HG03460 (cell line): ENCODE data around the gene FAR2.
"Not testable (repeated sequence)": the region's sequence is repeated elsewhere in the genome, so short reads cannot be mapped to it uniquely, and the experiment has no call there.

Experiments used
- ATAC-seq: cut with Tn5 transposase; IDR thresholded peaks from one replicate; pipeline ENCODE4 v1.9.1; 2021; ENCODE audit not compliant: unreplicated experiment

Gene FAR2

DNA sequence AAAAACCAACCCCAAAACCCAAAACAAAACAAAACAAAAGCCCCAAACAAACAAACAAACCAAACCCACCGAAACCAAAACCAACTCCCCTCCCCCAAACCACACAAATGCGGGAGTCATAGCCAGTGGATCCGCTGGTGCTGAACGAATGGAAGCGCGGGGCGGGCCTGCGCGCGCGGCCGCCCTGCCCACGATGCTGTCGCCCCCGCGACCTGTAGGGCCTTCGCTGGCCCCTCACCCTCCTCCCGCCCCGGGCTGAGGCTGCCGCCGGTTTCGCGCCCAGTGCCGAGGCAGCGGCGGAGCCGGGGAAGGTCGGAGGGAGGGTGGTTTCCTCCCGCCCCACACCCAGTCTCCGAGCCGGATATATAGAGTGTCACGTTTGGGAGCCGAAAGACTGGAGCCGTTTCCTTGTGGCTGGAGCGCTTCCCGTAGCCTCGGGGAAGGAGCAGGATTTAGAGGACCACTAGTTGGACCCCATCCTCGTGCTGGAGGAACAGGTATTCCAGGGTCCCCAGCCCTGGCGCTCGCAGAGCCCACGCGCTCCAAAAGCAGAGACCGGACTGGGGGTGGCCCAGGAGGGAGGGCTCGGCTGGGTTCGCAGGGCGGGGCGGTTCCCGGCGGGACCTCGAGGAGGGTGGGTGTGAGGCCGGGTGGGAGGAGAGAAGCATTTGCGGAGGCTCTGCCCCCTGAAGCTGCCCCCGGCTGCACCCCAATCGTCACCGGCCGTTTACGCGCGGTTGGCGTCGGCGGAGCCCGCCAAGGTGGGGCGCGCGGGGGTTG lies at the start of gene FAR2:
FAR2 (plus strand) TSS at position 368 of the 780 bp plus-strand sequence. CDS start 121,172 bp downstream, outside the sequence.
- ATAC-seq: peak; percentile 51

GRCh38 chr12:29102741-29103140 lies 46.3 kb upstream of the FAR2 start:
- no peak for ATAC-seq

- peak; percentile 99 for ATAC-seq
Measured at GRCh38 chr12:29103539-29103974, 45.5 kb upstream of the FAR2 start.

DNA sequence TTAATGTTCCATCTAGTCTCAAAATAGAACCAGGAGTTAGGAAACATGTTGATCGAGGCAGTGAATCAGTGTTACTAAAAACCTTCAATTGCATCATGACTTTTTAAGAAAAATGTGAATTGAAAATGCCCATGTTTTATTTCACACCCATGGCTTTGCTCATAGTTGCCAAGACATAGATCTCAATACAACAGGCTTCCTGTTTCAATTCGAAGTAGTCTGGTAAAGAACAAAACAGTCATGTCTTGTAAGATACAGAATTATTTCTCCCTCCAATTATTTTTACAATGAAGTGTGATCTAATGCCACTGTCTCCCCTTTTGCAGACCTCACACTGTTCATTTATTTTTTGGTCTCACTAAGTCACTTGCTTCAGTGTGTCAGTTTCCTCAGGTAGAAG lies 44.6 kb upstream of the FAR2 start:
- ATAC-seq: no peak

DNA sequence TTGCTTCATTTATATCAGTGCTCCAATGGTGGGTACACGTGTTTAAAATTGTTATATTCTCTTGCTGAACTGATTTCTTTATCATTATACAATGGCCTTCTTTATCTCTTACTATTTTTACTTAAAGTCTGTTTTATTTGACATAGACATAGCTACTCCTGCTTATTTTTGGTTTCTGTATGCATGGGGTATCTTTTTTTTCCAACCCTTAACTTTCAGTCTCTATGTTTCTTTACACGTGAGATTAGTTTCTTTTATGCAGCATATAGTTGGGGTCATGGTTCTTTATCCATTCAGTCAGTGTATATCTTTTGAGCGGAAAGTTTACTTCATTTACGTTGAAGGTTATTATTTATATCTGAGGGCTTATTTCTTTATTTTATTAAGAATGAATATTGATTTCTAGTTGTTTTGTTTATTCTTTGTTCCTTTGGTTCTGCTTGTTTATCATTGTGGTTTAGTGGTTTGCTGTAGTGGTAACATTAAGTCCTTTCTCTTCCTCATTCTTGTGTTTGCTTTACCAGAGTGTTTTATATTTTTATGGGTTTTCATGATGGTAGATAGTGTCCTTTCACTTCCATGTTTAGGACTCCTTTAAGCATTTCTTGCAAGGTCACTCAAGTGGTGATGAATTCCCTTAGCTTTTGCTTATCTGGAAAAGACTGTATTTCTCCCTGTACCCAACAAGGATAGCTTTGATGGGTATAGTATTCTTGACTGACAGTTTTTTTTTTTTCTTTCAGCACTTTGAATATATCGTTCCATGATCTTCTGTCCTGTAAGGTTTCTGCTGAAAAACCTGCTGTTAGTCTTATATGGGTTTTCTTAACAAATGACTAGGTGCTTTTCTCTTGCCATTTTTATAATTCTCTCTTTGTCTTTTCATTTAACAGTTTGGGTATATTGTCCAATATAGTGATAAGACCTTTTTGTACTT lies 38.3 kb upstream of the FAR2 start:
- ATAC-seq: peak; percentile 90

DNA sequence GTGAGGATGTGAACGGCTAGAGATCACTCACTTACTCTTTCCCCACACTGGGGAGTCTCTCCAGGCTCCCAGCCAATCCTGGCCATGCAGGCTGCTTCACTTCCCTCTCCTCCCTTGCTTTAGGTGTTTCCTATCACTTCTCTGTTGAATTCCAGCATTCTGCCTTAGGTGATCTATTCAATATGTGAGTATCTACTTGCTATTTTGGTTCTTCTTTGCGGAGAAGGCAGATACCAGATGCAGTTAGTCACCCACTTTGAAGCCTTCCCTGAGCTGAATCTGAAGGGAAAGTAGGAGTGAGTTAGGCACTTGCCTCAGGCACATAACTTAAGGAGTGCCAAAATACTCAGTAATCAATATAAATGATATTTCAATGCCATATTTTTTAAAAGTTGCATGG lies 36.0 kb upstream of the FAR2 start:
- no peak for ATAC-seq

DNA sequence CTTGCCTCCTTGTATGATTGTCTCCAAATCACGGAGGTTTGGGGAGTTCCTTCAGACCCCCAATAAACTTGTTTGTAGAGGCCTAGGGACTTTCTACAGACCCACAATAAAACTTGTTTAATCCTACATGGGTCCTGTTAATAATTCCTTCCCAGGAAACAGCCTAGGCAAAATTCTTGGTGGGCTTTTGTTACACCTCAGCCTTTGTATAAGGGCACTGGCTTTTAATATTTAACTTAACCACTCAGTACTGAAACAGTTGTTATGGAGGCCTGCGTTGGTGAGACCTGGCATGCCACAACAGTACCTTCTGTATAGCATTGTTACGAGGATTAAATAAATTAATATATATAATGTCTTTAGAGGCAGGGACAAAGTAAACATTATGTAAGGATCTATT lies 32.7 kb upstream of the FAR2 start:
- no peak for ATAC-seq

- no peak for ATAC-seq
Measured at GRCh38 chr12:29131539-29131938, 17.5 kb upstream of the FAR2 start.

DNA sequence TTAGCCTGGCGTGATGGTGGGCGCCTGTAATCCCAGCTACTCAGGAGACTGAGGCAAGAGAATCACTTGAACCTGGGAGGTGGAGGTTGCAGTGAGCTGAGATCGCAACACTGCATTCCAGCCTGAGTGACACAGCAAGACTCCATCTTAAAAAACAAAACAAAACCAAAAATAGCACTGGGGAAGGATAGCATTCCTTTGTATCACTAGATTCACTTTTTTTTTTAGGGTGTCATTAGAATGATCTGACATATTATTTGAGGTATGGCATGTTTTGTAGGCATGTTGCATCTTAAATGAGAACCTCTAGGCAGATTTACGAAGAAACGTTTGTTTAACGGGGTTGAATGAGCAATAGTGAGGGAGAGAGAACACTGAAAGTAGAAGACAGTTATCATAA lies 16.8 kb upstream of the FAR2 start:
- no peak for ATAC-seq

GRCh38 chr12:29133181-29133580 lies 15.9 kb upstream of the FAR2 start:
- no peak for ATAC-seq

GRCh38 chr12:29133680-29134079 lies 15.4 kb upstream of the FAR2 start:
- no peak for ATAC-seq

- ATAC-seq: not testable (repeated sequence)
Measured at GRCh38 chr12:29138256-29138655, 10.8 kb upstream of the FAR2 start.

DNA sequence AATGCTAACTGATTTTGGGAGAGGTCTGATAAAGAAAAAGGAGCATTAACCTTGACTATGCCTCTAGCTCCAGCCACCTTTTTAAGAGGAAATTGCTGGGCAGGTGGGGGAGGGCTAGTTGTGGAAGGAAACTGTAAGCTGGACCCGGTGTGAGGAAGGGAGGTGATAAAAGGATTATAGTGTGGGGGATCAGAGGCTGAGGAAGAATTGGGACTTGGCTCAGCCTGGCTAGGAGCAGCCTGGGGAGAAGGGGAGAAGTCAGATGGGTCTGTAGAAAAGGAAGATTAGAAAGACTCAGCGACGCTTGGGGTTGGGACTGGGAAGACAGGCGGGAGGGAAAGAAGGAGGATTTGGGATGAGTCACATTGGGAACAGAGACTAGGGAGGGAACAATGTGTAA lies 10.2 kb upstream of the FAR2 start:
- ATAC-seq: not testable (repeated sequence)

DNA sequence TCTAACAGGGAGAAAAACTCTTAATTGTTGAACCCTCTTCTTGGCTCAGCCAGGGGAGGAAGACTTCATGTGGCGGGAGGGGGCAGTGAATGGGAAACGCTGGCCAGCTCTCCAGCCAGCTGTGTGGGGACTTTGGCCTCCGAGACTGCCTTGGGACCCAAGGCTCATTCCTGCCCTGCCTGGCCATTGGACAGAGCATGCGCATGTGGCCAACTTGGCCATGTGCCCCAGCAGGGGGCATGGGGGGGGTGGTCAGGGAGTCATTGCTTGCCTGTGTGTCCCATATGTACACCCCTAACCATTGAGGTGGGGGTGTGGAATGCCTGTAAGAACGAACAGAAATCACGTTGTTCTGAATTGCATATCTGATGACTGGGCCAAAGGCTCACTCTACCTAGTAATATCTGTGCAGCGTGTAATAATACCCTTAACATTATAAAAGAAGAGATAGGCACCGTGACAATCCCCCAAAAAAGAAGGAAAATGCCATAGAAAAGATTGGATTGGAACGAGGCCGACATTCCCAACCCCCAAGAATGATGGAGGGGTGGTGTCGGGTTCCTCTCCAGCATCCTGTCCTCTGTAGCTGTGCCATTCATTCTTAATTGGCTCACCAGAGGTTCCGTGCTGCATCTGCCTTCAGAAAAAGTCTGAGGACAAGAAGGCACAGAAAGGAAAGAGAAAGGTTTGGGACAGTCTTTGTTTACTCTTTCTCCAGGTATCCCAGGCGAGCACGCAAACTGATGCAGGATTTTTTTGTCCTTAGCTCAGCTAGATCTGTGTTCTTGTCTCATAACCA lies 3.5 kb upstream of the FAR2 start:
- ATAC-seq: no peak

- ATAC-seq: no peak
Measured at GRCh38 chr12:29146196-29146595, 2.9 kb upstream of the FAR2 start.

DNA sequence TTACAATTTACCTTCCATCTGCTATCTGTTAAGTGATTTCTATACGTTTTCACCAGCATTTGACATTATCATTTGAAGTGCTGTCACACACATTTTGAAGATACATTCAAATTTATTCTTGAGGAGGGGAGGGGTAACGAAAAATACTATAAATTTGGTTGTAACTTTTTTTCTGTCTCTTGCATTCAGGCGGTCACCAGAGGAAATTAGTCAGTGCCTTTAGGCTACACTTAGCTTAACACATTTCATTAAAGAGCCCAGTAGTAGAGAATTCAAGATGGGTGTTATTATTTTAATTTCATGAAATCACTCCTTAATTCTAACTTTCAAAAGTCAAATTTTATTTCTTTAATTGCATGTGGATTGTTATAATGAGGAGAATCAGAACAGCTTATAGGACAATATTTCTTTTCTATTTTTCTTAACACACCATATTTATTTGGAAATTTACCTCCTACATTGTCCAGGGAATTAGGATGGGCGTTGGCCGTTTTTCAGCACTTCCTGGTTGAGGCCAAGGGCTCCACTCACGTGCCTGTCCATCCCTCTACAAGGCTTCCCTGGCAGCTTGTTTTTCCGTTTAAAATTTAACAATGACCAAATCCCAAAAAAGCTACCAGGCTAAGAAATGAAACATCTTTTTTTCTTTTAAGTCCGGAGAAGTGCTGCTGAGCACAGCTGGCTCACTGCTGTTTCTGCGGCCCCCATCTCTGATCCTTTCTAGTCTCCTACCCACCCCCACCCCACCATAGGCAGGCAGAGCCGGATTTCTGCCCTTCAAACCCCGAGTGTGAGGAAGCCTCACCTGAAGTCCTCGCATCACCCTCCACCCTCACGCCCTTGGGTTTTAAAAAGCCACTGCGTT lies 1.1 kb upstream of the FAR2 start:
- ATAC-seq: no peak

- peak; percentile 3 for ATAC-seq
Measured at GRCh38 chr12:29148596-29148910, 525 bp upstream of the FAR2 start.

DNA sequence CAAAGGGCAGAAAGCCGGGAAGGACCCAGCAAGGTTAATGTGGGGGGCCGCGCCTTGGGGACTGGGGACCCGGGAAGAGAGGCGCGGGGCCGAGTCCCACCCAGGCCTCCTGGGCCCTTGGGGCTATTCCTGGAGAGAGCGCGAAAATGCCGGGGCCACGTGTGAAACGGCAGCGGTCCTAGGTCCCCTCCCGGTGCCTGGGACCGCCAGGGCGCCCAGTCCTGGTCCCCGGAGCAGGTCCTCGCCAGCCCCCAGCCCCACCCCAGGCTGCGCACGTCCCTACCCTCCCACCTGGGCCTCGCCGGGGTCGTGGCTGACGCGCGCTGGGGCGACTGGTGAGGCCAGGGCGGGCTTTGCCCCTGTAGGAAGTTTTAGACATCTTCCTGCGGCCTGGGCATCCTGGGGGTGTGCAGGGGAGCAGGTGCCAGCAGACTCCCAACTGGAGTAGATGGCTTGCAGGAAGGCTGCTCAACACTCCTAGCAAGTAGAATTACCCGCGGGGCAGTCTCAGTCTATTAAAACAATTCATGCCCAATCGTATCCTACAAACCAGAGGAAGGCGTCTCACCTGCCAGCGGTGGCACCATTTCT lies 708 bp downstream of the FAR2 start:
- ATAC-seq: peak; percentile 5

- no peak for ATAC-seq
Measured at GRCh38 chr12:29150462-29150861, 1.4 kb downstream of the FAR2 start.
